ENCODE results near the gene WDR81. TPM values are rescaled to one million over a fixed set of nuclear protein-coding genes. Genes with fewer than 3 reads are reported as not detected.

The WDR81 gene
- total RNA-seq, 1 donor from 2014 or later: 49.9 TPM

DNA sequence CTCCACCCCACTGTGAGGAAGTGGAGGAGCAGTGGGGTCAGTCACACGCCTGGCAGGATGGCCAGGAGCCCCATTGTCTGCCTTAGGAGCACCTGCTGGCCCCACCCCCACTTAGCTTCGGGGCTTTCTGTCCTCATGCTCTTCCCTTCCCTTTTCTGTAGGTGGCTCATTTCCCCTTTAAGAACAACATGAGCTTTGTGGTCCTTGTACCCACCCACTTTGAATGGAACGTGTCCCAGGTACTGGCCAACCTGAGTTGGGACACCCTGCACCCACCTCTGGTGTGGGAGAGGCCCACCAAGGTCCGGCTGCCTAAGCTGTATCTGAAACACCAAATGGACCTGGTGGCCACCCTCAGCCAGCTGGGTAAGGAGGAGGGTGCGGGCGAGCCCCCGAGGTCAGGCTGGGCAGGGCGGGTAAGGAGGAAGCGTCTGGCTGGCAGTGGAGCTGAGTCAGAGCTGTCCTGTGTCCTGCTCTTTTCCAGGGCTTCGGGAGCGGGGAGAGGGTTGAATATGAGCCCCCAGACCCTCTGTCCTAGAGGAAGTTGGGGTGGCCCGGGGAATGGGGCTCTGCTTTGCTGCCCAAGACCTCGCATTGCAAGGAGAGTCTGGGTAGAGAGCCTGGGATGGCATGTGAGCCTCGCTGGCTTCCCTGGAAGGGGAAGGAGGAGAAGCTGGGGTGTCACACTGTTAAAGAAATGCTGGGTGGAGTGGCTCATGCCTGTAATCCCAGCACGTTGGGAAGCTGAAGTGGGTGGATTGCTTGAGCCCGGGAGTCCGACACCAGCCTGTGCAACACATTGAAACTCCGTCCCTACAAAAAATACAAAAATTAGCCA, 28.1 kb downstream of the WDR81 start:
- H3K27ac ChIP-seq: peak overlapping the region; percentile 85
- intact Hi-C loops (cut with DNase I): no loop called here
- no peaks in the 10 kb centered on the region for H3K27me3 ChIP-seq (ENCODE audit: low read depth)
- H3K36me3 ChIP-seq: no peaks in the 10 kb centered on the region
- ATAC-seq (peak; percentile 76 to 79), DNase-seq (peak; percentile 84)
- H3K4me1 ChIP-seq: peaks cover 46% of the 10 kb centered on the region
- H3K4me3 ChIP-seq: peak overlapping the region; percentile 44
- H3K9me3 ChIP-seq: no peaks in the 10 kb centered on the region
- TF ChIP-seq, protein P1, sequence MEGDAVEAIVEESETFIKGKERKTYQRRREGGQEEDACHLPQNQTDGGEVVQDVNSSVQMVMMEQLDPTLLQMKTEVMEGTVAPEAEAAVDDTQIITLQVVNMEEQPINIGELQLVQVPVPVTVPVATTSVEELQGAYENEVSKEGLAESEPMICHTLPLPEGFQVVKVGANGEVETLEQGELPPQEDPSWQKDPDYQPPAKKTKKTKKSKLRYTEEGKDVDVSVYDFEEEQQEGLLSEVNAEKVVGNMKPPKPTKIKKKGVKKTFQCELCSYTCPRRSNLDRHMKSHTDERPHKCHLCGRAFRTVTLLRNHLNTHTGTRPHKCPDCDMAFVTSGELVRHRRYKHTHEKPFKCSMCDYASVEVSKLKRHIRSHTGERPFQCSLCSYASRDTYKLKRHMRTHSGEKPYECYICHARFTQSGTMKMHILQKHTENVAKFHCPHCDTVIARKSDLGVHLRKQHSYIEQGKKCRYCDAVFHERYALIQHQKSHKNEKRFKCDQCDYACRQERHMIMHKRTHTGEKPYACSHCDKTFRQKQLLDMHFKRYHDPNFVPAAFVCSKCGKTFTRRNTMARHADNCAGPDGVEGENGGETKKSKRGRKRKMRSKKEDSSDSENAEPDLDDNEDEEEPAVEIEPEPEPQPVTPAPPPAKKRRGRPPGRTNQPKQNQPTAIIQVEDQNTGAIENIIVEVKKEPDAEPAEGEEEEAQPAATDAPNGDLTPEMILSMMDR (IDR thresholded peaks at IDR 0.05): no peak

- DNase-seq (no peak), ATAC-seq (no peak)
- H3K36me3 ChIP-seq: no peaks in the 10 kb centered on the region
- H3K27ac ChIP-seq: peak overlapping the region; percentile 41
- H3K4me1 ChIP-seq: peaks cover 46% of the 10 kb centered on the region
- H3K27me3 ChIP-seq (ENCODE audit: low read depth): no peaks in the 10 kb centered on the region
- TF ChIP-seq, protein P1 (IDR thresholded peaks at IDR 0.05): no peak
- peak overlapping the region; percentile 44 for H3K4me3 ChIP-seq
- intact Hi-C loops (cut with DNase I): no loop called here
- H3K9me3 ChIP-seq: no peaks in the 10 kb centered on the region
Observed at GRCh38 chr17:1753767-1754429, 29.4 kb downstream of the WDR81 start.

DNA sequence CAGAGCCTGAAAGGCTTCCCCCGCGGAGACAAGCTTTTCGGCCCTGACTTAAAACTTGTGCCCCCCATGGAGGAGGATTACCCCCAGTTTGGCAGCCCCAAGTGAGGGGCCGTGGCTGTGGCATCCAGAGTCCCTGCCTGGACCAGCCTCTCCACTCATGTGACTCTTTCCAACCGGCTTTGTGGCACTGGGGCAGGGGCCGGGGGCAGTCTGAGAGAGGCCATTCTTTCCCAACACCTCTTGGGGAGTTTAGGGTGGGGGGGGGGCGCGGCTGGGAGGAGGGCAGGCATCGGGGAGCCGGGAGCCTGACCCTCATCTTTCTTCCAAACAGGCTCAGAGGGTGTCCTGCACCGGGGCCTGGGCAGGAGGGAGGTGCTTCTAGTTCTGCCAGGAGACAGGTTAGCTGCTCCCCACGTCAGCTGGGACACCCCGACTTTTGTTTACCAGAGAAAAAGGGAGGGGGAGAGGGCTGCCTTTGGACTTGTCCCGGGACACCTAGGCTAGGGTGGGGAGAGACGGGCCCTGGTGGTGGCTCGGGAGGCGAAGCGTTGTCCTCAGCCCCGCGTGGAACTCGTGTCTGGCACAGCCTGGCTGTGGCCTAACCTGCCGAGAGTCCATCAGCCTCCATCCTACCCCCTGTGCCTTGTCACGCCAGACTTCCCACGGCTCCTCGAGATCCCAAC, 30.1 kb downstream of the WDR81 start:
- TF ChIP-seq, protein P1 (IDR thresholded peaks at IDR 0.05): no peak
- Histone ChIP-seq H3K27ac (peak overlapping the region; percentile 41), H3K9me3 (no peaks in the 10 kb centered on the region), H3K36me3 (no peaks in the 10 kb centered on the region), H3K4me3 (no peak overlapping the region), H3K4me1 (peaks cover 46% of the 10 kb centered on the region), H3K27me3 (ENCODE audit: low read depth) (no peaks in the 10 kb centered on the region)
- intact Hi-C loops (cut with DNase I): no loop called here
- DNase-seq (no peak), ATAC-seq (no peak)

DNA sequence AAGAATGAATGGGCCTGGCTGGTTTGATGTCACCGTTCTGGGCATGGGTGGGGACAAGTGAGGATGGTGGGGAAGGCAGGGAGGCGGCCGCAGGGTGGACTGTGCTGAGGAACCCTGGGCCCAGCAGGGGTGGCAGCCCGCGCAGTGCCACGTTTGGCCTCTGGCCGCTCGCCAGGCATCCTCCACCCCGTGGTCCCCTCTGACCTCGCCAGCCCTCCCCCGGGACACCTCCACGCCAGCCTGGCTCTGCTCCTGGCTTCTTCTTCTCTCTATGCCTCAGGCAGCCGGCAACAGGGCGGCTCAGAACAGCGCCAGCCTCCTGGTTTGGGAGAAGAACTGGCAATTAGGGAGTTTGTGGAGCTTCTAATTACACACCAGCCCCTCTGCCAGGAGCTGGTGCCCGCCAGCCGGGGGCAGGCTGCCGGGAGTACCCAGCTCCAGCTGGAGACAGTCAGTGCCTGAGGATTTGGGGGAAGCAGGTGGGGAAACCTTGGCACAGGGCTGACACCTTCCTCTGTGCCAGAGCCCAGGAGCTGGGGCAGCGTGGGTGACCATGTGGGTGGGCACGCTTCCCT, 30.8 kb downstream of the WDR81 start:
- ATAC-seq: no peak

DNA sequence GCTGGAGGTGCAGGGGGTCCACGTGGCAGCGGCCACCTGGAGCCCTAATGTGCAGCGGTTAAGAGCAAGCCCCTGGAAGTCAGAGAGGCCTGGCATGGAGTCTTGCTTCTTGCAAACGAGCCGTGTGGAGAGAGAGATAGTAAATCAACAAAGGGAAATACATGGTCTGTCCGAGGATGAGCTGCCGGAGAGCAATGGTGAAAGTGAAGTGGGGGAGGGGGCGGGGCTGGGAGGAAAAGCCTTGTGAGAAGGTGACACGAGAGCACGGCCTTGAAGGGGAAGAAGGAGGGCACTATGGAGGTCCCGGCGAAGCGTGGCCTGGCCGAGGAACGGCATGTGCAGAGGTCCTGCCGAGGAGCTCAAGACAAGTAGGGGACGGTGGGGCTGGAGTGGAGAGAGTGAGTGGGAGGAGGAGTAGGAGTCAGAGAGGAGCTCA, 31.3 kb downstream of the WDR81 start:
- no peak overlapping the region for H3K4me3 ChIP-seq
- intact Hi-C loops (cut with DNase I): no loop called here
- no peak for DNase-seq

More for the DNA sequence above, 30.8 kb downstream of the WDR81 start:
- no peaks in the 10 kb centered on the region for H3K36me3 ChIP-seq
- H3K4me1 ChIP-seq: peaks cover 41% of the 10 kb centered on the region
- intact Hi-C loops (cut with DNase I): no loop called here
- H3K9me3 ChIP-seq: no peaks in the 10 kb centered on the region
- peak overlapping the region; percentile 41 for H3K27ac ChIP-seq
- no peak overlapping the region for H3K4me3 ChIP-seq
- H3K27me3 ChIP-seq (ENCODE audit: low read depth): no peaks in the 10 kb centered on the region
- no peak for DNase-seq
- TF ChIP-seq, protein P1 (IDR thresholded peaks at IDR 0.05): no peak

More for the DNA sequence above, 31.3 kb downstream of the WDR81 start:
- Histone ChIP-seq H3K36me3 (no peaks in the 10 kb centered on the region), H3K9me3 (no peaks in the 10 kb centered on the region), H3K4me1 (peaks cover 36% of the 10 kb centered on the region), H3K27ac (no peak overlapping the region), H3K27me3 (ENCODE audit: low read depth) (no peaks in the 10 kb centered on the region)
- TF ChIP-seq, protein P1 (IDR thresholded peaks at IDR 0.05): no peak
- no peak for ATAC-seq

Measured in lower lobe of right lung (tissue), 2 donors.